Osteocyte (in vitro differentiated cells): ENCODE data around the gene VPS26C. TPM values are rescaled to one million over a fixed set of nuclear protein-coding genes. Genes with fewer than 3 reads are reported as not detected.
"Not testable (repeated sequence)": the region's sequence is repeated elsewhere in the genome, so short reads cannot be mapped to it uniquely, and the experiment has no call there.

ENCODE experiments used
- DNase-seq: peaks from one replicate; pipeline ENCODE4 v3.0.0; 2021; ENCODE audit warnings: mixed read lengths; ENCODE audit not compliant: unreplicated experiment; ENCODE audit errors: extremely low spot score
- H3K27ac Mint-ChIP-seq: one replicate; pipeline ENCODE4 v1.8.0; 2021; ENCODE audit warnings: mild to moderate bottlenecking, mixed read lengths; ENCODE audit not compliant: unreplicated experiment
- H3K27me3 Mint-ChIP-seq: one replicate; pipeline ENCODE4 v1.8.0; 2021; ENCODE audit warnings: mixed read lengths; ENCODE audit not compliant: unreplicated experiment
- H3K36me3 Mint-ChIP-seq: one replicate; pipeline ENCODE4 v1.8.0; 2021; ENCODE audit warnings: mixed read lengths; ENCODE audit not compliant: unreplicated experiment
- H3K4me1 Mint-ChIP-seq: one replicate; pipeline ENCODE4 v1.8.0; 2021; ENCODE audit warnings: mixed read lengths; ENCODE audit not compliant: unreplicated experiment
- H3K4me3 Mint-ChIP-seq: one replicate; pipeline ENCODE4 v1.8.0; 2021; ENCODE audit warnings: mild to moderate bottlenecking, moderate library complexity, mixed read lengths; ENCODE audit not compliant: unreplicated experiment
- H3K9me3 Mint-ChIP-seq: one replicate; pipeline ENCODE4 v1.8.0; 2021; ENCODE audit warnings: mixed read lengths; ENCODE audit not compliant: unreplicated experiment
- CTCF ChIP-seq: fragments of 200-600 bp; sonication (generic); IDR thresholded peaks from 2 replicates; pipeline ENCODE4 v1.5.0; 2021; ENCODE audit warnings: antibody characterized with exemption, mild to moderate bottlenecking, moderate library complexity
- total RNA-seq: library from RNA; stranded (reverse); gene quantifications from 2 replicates; pipeline ENCODE4 v1.2.1, GENCODE V29; 2021

VPS26C gene
- total RNA-seq, 1 donor from 2014 or later, result 51.6 TPM

GRCh38 chr21:37292941-37293340 lies 25.8 kb upstream of the VPS26C start:
- H3K36me3 Mint-ChIP-seq, result no peaks in the 10 kb centered on the region
- no peak overlapping the region for H3K4me3 Mint-ChIP-seq
- no peak for DNase-seq
- peaks cover 6% of the 10 kb centered on the region for H3K4me1 Mint-ChIP-seq
- no peak for TF ChIP-seq CTCF
- H3K9me3 Mint-ChIP-seq, result no peaks in the 10 kb centered on the region
- no peaks in the 10 kb centered on the region for H3K27me3 Mint-ChIP-seq
- H3K27ac Mint-ChIP-seq, result no peak overlapping the region

DNA sequence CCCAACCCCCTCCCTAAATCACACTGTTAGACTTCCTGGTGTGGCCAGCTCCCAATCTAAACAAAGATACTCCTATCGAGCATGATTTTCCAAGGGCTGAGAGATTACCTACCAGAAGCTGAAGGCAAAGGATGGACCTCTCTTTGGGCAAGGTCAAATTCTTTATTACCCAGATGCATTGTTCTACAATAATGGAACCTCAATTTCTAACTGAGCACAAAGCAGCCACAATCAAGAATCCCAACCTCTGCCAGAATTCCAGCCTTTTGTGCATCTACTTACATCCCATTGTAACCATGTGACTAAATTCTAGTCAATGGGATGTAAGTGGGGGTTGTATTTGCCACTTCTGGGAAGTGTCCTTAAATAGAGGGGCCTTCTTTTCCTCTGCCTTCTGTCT lies 24.9 kb upstream of the VPS26C start:
- H3K36me3 Mint-ChIP-seq, result no peaks in the 10 kb centered on the region
- no peaks in the 10 kb centered on the region for H3K27me3 Mint-ChIP-seq
- H3K4me1 Mint-ChIP-seq, result peaks cover 6% of the 10 kb centered on the region
- no peak for DNase-seq
- no peak overlapping the region for H3K27ac Mint-ChIP-seq
- TF ChIP-seq CTCF, result no peak
- H3K4me3 Mint-ChIP-seq, result no peak overlapping the region
- H3K9me3 Mint-ChIP-seq, result no peaks in the 10 kb centered on the region

DNA sequence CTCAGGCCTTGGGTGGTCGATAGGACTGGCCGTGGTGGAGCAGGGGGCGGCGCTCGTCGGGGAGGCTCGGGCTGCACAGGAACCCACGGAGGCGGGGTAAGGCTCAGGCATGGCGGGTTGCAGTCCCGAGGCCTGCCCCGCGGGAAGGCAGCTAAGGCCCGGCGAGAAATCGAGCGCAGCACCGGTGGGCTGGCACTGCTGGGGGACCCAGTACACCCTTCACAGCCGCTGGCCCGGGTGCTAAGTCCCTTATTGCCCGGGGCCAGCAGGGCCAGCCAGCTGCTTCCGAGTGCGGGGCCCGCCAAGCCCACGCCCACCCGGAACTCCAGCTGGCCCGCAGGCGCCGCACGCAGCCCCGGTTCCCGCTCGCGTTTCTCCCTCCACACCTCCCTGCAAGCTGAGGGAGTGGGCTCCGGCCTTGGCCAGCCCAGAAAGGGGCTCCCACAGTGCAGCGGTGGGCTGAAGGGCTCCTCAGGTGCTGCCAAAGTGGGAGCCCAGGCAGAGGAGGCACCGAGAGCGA lies 16.1 kb upstream of the VPS26C start:
- peak; percentile 73 for DNase-seq
- H3K4me3 Mint-ChIP-seq, H3K27me3 Mint-ChIP-seq, H3K4me1 Mint-ChIP-seq, H3K36me3 Mint-ChIP-seq, H3K27ac Mint-ChIP-seq, H3K9me3 Mint-ChIP-seq: not testable (repeated sequence)

- not testable (repeated sequence) for H3K36me3 Mint-ChIP-seq, H3K9me3 Mint-ChIP-seq, H3K27ac Mint-ChIP-seq, H3K4me3 Mint-ChIP-seq, H3K27me3 Mint-ChIP-seq, H3K4me1 Mint-ChIP-seq
- peak; percentile 59 for DNase-seq
These were observed 15.5 kb upstream of the VPS26C start for GRCh38 chr21:37282602-37283001.

- Mint-ChIP-seq H3K9me3 (no peaks in the 10 kb centered on the region), H3K27me3 (peaks cover 5% of the 10 kb centered on the region), H3K36me3 (no peaks in the 10 kb centered on the region), H3K4me1 (no peaks in the 10 kb centered on the region), H3K4me3 (no peak overlapping the region), H3K27ac (no peak overlapping the region)
- no peak for DNase-seq
- TF ChIP-seq CTCF, result no peak
These were observed 14.9 kb upstream of the VPS26C start for GRCh38 chr21:37281993-37282392.

DNA sequence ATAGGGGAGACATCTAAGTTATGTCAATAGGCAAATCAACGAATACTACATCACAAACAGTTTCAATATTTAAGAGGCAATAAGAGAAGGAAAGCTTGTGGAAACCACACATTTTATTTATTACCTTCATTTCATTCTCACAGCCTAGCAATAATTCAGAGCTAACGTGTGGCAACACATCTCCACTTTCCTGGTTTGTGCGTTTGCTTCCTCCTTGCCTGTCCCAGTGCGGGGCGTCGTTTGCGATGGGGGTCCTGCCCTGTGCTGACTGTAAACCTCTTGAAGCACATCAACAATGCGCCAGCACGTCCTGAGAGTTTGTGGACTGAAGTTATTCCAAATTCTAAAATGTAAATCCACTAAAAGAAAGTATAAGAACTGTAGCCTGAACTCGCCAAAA lies 14.4 kb upstream of the VPS26C start:
- H3K9me3 Mint-ChIP-seq, result no peaks in the 10 kb centered on the region
- no peak overlapping the region for H3K4me3 Mint-ChIP-seq
- DNase-seq, result no peak

GRCh38 chr21:37279271-37279670 lies 12.1 kb upstream of the VPS26C start:
- H3K36me3 Mint-ChIP-seq, H3K4me3 Mint-ChIP-seq, H3K27me3 Mint-ChIP-seq, H3K27ac Mint-ChIP-seq, H3K4me1 Mint-ChIP-seq, DNase-seq, H3K9me3 Mint-ChIP-seq: not testable (repeated sequence)

More for the DNA sequence above, 14.4 kb upstream of the VPS26C start:
- no peaks in the 10 kb centered on the region for H3K4me1 Mint-ChIP-seq
- H3K27ac Mint-ChIP-seq, result no peak overlapping the region
- TF ChIP-seq CTCF, result no peak
- peaks cover 5% of the 10 kb centered on the region for H3K27me3 Mint-ChIP-seq
- no peaks in the 10 kb centered on the region for H3K36me3 Mint-ChIP-seq
